Activated gamma-delta T cell treated with anti-CD3 and anti-CD28 coated beads, Interleukin-2, amount 50 U/mL, for 16 hours (primary cell): Measurements from ENCODE around the gene ERICH3.
A peak's percentile ranks its signal among the peaks of the same experiment; 100 is the strongest.

Experiments used
- DNase-seq: peaks from one replicate; pipeline ENCODE4 v3.0.0-alpha.2; 2020; ENCODE audit warnings: low read depth

The ERICH3 gene, protein sequence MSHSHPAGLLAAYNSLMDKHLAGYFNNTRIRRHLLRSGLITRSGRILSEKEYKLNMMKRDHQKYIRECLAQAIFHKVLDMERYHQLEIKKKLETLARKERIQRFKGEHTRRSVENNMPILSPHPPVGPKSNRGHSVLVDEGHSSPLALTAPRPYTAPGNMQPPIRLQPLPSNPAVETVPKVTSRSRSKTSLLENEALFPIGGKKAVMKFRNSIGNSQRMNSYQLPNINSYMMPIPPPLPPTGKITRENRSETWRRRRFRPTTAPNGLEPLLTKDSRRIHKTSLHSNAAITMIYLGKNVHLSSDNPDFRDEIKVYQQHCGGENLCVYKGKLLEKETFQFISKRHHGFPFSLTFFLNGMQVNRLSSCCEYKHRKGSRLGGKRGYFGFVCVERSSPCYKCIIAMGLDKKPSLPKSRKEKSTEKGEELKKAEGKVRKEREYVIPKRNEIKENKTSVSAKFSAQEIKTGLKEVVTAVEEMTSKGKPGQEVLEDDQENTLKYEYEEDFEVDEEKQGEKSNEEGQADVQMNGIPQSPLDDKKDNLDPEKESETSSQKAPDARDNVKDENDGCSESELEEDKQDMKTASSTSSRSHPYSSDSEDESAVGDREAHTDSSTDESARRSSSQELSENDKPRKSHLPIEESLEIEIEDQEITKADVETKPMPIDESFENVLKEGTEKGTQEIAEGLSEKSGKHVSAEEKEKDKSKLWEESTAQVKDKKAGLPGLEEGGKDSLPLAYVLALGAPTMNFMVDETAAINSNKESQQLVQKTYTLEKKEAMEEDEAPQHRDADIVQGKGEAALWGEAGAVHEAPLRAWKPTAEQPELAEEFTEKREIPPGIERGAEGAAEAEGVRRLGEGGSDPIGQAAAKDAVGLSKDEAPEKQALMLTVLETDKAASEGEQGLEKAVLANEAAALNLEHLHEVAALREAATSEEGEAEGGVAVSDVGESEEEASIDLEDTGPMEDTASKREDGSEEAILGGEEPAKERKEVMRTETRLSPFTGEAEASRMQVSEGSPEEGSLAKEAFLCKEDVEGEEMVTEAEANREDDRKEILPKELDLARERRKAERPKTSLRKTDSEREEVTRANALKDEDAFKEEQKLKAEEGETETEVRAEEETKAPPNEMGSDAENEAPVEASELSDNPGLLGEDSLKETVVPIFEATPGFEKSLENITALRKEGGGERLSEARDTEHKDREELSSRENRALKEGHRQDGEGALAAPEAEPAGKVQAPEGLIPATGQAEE (N-terminal part only)

DNA sequence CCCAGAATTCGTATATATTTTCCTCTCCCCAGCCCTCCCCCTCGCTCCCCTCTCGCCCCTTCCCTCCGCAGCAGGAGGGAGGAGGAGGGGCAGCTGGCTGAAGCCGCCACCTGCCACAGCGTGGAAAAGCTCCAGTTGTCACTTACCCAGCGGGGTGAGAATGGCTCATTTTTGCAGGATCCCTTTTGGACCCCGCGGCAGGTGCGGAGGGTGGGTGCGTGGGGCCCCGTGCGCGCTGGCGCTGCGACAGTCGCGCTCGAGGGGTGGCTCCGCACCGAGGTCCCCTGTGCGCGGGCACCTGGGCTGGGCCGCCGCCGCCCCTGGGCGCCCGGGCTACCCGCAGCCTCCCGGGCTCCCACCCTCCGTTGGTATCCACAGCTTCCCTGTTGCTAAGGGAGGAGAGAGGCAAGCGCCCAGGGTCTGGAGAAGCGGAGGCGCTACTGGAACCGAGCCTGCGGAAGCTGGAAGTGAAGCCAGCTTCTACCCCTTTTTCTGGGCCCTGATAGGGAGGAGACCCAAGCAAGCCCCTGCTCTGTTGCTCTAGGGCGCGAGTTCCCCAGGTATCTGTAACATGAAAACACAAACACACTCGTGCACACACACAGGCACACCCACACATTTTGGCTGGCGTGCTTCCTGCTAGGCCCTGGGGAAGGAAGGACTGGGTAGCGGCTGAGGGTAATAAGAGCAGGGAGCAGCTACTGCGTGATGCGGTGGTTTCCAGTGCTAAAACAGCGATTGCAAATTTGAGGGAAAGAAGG, at the start of gene ERICH3:
Gene ERICH3 (minus strand): TSS at position 442 of the 761 bp plus-strand sequence. CDS start 273 bp downstream, at position 169.
- DNase-seq = no peak

DNA sequence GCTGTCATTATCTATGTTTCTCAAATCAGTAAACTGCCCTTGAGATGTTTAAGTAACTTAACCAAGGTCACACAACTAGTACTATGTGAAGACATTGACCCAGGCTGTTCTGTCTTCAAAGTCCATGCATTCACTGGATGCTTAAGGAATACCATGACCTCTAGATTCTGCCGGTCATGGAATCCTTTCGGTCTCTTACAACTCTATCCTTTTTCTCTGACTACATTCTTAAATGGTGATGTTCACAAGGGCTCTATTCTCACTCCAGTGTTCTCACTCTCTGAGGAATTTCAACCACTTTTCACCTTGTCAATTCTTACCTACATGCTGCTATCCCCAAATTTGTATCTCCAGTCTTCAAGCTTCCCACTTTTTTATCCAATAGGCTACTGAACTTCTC, 44.0 kb upstream of the ERICH3 start:
- DNase-seq = no peak

DNA sequence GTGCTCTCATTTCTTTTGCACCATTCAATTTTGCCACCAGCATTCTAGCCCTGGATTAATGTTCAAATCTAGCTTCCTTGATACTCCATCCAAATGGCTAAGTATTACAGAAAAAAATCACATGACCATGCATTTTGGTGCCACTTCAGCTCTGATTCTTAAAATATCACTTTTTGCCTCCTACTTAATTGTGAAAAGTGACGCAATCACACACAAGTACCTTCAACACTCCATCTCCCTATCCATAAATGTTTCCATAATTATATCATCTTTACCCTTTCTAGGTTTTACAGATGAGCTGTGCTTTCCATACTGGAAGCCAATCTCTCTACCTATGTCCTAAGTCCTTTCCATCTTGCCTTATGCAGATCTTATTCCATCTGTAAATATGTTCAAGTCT, 43.2 kb upstream of the ERICH3 start:
- no peak for DNase-seq

DNA sequence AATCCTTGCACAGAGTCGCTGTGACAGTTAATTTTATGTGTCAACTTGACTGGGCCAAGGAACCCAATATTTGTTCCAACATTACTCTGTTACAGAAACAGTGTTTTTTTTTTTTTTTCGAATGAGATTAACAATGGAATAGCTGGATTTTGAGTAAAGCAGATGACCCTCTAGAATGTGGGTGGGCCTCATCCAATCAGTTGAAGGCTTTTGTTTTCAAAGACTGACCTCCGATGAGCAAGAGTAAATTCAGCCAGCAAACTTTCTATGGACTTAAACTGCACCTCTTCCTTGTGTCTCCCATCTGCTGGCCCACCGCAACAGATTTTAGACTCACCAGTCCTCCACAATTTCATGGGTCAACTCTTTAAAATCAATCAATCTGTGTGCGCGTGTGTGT, 42.2 kb upstream of the ERICH3 start:
- no peak for DNase-seq

DNA sequence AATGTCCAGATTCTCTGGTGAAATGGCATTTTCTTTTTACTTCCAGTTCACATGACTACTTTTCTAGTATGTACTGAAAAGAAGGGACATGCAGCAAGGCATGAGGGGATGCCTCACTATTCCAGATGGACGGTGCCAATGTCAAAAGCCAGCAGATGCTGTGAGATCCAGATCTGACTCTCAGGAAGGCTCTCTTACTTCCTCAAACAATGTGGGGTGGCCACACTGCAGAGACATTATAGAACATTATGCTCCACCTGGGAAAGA, 41.6 kb upstream of the ERICH3 start:
- no peak for DNase-seq

DNA sequence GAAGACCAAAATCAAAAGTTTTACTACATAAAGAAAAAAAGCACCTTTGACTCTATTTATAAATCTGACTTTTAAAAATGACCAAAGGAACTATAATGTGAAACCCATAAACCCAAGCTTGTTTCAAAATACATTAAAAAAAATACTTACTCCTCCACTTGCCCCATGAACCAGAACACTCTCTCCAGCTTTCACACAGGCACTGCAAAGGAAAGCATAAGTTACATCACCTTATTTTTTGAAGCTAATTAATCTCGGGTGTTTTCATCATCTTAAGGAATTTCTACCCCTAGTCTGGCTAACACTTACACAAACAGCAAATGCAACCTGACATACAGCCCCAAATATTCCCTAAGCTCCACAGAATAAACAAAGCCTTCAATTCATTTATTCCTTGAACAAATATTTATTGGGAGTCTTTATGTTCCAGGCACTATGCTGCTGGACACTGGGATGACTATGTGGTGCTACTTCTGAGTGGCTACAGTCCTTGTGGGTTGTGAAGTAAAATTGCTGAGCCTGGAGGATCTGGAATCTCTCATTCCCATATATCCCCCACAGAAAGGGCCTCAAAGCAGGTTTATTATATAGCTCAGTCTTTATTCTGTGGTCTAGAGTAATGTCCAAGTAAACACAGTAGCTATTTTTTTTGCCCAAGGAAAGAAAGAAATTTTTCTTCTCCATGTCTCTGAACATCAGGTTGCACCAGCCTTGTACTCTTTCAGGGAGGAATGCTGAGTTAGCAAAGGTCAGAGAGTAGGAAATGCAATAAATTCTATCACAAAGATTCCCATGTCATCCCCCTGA, 41.0 kb upstream of the ERICH3 start:
- DNase-seq = no peak

DNA sequence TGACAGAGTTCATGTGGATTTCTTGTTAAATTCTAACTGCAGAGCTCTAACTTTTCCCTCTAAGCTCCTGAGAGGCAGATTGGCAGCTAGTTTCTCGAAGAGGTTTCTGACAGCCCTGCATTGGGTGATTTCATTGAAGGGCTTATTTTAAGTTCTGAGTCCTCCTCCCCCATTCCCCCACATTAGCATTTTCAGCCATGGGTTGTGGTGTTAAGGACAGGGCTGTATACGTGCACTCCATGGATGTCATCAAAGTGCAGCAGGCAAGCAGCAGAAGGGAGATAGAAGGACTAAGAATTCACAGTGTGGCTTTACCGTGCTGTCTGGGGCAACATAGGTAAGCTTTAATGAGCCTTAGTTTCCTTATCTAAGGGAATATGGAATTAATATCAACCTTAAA, 40.3 kb upstream of the ERICH3 start:
- no peak for DNase-seq

DNA sequence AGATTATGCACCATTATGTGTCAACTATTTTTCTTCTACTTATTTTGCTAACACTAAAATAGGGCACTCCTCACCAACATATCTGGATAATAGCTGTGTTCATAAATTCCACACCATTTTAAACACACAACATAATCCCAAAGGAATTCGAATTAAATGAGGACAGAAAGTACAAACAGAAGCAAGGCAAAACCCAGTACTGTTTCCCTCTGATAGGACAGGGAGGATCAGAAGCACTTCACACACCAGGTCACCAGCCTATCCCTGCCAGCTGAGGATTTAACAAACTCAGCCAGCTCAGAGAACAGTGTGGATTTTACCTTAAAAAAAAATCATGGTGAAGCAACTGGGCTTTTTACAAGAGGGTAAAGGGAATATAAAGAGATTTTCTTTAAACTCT, 39.3 kb upstream of the ERICH3 start:
- no peak for DNase-seq

DNA sequence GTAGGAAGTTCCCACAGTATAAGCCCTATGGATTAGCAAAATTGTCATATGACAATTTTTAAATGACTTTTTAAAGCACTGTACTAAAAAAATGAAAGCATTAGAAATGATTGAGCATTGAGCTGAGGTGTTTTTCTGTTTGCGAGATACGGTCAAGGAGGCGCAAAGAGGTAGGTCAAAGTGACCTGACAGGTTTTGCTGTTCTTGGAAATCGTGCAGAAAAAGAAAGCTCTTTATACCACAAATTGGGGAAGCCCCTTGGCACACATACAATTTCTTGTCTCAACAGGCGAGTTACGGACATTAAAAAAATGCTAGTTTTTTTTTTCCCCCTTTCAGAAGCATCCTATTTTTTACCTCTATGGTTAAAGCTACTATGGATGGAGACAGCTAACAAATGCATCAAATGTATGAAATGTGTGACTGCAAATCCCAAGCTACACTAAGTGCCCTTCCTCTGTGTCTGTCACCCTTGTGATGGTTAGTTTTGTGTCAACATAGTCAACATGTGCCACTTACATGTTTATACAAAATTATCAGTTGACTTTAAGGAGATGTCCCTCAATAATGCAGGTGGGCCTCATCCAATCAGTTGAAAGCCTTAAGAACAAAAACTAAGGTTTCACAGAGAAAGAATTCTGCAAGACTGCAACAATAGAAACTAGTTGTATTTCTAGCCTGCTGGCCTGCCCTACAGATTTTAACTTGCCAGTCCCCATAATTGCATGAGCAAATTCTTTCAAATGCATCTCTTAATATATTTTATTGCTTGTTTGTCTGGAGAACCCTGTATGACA, 30.0 kb upstream of the ERICH3 start:
- DNase-seq = no peak

DNA sequence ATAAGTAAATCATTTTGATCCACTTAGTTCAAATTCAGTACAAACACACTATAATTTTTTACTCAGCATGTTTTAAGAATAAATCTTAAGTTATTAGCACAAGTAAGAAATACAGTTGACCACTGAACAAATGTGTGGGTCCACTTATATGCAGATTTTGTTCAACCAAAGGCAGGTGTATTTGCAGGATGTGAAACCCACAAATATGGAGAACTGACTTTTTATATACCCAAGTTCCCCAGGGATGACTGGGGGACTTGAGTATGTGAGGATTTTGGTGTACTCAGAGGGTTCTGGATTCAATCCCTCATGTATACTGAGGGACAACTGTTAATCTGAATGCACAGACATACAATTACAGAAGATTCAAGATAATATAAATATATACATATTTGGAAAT, 25.7 kb upstream of the ERICH3 start:
- no peak for DNase-seq

DNA sequence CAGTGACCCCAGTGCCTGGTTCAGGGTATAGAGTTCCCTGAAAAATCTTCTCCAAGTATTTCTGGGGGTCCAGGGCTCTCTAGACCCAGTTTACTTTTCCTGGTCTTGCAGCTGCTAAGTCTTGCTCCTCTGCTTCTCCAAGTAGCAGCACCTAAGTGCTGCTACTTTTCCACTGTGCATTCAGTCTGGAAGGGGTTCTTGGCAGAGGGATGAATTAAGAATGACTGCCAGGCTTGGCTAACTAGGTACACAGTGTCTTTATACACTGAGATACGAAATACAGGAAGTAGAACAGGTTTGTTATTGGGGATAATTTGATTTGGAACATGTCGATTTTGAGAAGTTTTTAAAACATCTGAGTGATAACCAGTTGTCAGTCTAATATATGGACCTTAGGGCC, 24.2 kb upstream of the ERICH3 start:
- DNase-seq = no peak

DNA sequence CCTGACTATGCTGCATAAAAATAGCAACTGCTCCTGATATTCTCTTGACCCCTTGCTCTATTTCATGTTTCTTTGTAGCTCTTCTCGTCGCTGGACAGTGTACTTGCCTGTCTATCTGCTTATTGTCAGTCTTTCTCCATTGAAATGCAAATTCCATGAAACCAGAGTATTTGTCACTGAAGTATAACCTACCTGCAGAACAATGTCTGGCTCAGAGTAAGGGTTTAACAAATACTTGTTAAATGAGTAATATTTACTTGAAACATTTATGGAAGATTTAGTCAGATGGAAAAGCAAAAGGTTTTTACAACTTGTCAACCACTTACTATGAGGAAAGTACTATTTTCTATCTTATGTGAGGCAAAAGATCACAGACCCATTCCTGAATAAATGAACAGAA, 19.9 kb upstream of the ERICH3 start:
- no peak for DNase-seq

DNA sequence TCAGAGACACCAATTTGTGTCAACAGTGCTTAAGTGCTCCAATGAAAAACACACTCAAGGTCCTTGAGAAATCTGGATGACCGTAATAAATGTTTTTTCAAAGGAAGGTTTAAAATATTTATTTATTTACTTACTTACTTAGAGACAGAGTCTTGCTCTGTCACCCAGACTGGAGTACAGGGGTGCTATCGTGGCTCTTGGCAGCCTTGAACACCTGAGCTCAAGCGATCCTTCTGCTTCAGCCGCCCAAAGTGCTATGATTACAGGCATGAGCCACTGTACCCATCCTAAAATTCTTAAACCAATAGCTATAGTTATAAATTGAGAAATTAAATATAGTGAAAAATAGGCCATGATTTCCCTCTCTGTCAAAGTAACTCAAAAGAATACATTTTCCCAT, 17.3 kb upstream of the ERICH3 start:
- no peak for DNase-seq

DNA sequence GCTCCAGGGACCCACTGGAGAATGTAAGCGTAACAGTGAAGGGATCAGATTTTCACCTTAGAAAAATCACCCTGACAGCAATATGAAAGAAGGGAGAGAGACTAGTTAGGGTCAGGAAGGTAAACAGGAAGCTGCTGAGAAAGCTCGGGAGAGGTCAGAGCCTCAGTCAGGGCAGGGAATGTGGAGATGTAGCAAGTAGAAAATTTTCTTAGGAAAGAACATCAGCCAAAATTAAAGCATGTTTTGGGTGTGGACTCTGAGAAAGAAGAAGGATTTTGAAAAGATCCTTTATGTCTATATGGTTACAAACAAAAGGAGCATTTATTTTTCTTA, 16.7 kb upstream of the ERICH3 start:
- DNase-seq = no peak

DNA sequence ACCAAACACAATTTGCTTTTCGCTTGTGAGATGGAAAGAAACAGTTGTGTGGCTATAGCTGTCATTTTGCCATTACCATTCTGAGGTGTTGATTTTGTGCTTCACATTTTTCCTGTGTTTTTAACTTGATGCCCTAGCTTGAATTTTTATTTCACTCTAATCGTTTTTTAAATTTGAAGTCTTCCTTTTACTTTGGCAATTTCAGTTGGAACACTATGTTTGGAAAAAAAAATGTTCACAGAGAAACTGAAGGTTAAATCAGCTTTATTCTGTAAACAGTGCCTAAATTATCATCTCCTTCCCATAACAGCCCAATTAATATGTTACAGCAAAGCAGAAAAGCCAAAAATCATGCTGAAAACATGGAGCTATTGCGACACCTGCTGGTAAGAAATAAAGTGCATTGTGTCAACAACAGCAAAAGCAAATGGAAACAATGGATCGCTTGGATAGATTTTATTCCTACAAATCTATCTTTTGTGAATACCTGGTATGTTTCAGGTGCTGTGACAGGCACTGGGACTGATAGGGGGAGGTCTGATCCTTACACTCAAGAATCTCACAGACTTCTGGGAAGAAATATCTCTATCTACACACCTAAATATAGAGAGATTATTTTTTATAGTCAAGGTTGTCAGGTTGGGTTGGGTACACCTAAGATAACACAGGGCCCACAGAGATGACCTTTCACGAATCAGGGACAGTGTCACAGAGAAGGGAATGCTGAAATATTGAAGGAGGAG, 16.2 kb upstream of the ERICH3 start:
- DNase-seq = peak; percentile 2

DNA sequence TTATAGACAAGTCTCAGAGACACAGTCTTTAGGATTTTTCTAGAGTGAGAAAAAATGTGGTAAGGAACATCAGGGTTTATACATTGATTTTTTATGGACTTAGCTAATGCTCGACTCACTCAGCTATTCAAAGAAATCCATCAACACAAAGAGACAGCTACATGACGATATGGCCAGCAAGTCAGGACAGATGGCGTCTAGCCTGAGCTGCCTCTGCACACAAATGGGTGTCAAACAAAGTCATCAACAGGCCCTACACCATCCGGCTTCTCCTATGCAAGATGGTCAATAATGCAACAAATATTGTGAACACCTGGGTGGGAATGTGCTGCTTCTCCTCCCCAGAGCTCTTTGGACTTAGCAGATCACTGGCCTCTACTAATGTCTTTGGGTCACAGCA, 13.3 kb upstream of the ERICH3 start:
- DNase-seq = no peak

DNA sequence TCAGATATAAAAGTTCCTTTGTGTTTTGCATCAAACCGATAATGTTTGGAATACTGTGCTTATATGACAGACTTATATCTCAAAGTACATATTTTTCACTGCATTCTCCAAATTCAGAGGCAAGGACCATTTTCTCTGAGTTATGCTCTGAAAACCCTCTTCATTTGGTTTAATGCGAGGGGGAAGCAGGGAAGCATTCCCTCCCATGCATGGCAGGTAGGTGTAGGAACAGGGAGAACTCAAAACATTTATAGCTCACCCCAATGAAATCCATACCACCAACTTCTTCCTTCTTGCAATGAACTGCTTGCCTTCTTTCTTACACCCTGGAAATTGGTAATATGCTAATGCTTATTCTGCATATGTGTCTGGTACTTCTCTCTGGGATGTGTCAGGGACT, 10.7 kb upstream of the ERICH3 start:
- no peak for DNase-seq

DNA sequence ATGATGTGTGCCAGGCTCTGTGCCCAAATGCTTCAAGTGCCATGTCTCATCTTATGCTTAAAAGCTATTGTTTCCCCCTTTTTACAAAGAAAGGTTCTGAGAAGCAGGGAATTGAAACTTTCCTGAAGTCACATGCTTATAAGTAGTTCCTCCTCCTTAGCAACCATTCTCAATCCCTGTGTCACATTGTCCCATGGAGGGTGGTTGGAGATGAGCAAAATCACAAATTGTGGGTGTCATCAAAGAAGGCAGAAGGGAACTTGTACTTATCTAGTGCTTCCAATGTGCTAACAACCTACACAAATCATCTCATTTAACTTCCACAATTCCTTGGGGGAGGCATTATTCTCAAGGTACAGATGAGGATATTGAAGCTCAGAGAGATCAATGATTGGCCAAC, 10.1 kb upstream of the ERICH3 start:
- DNase-seq = no peak

DNA sequence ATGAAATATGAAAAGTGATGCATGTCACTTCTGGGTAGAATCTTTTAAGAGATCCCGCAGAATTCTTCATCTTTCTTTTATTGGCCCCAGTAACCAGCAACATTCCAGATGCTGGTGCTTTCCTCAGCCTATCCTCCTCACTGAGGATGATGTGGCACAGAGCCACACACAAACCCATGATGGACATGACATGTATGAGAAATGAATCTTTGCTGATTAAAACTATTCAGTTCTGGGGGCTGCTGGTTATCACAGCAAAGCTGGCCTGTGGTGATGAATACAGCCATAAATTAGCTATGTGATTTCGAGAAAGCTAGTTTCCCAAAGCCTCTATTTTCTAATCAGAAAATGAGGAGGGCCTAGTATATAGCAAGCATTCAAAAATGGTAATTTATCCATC, 8.3 kb upstream of the ERICH3 start:
- no peak for DNase-seq

DNA sequence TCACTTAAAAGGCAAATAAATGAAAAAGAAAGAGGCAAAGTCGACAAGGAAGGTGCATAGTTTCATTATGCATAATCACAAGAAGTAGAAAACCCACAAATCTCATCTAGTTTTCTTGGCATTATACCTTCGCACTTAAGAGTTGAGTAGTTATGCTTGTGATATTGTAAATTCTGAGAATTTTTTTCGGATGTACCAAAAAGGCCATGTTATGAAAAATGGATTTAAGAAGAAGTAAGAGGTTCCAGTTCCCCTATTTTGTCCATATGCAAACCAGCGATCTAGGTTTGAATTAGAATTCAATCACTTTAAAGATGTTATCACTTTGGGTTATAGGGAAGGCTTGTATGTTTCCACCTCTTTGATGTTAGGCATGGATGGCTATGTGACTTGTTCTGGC, 7.9 kb upstream of the ERICH3 start:
- DNase-seq = no peak
